NCI-H1092 treated with DMSO at 0.1 percent for 48 hours (cell line): ENCODE data around the gene FAM184A.
"Not testable (repeated sequence)": the region's sequence is repeated elsewhere in the genome, so short reads cannot be mapped to it uniquely, and the experiment has no call there.

Experiments
- DNase-seq: peaks from one replicate; lab custom pipeline; 2025; lab: John Stamatoyannopoulos, UW

Gene FAM184A

GRCh38 chr6:119009266-119009665, 69.2 kb downstream of the FAM184A start:
- not testable (repeated sequence) for DNase-seq

- no peak for DNase-seq
Measured at GRCh38 chr6:119006974-119007373, 71.5 kb downstream of the FAM184A start.

GRCh38 chr6:119002069-119002468, 76.4 kb downstream of the FAM184A start:
- DNase-seq, result no peak

GRCh38 chr6:118999494-119000040, 78.9 kb downstream of the FAM184A start:
- DNase-seq, result no peak

GRCh38 chr6:118997426-118997825, 81.0 kb downstream of the FAM184A start:
- not testable (repeated sequence) for DNase-seq

GRCh38 chr6:118996289-118996820, 82.1 kb downstream of the FAM184A start:
- no peak for DNase-seq

- DNase-seq, result no peak
Measured at GRCh38 chr6:118993803-118994251, 84.6 kb downstream of the FAM184A start.

GRCh38 chr6:118993358-118993757, 85.1 kb downstream of the FAM184A start:
- DNase-seq, result no peak

GRCh38 chr6:118992186-118992795, 86.2 kb downstream of the FAM184A start:
- no peak for DNase-seq

GRCh38 chr6:118986312-118986711, 92.2 kb downstream of the FAM184A start:
- DNase-seq, result no peak

GRCh38 chr6:118985123-118985830, 93.2 kb downstream of the FAM184A start:
- no peak for DNase-seq

- DNase-seq, result no peak
Measured at GRCh38 chr6:118984342-118984741, 94.1 kb downstream of the FAM184A start.

GRCh38 chr6:118982575-118982911, 95.9 kb downstream of the FAM184A start:
- no peak for DNase-seq

GRCh38 chr6:118981884-118982574, 96.4 kb downstream of the FAM184A start:
- no peak for DNase-seq

GRCh38 chr6:118980063-118980462, 98.4 kb downstream of the FAM184A start:
- no peak for DNase-seq

- no peak for DNase-seq
Measured at GRCh38 chr6:118974790-118975189, 103.7 kb downstream of the FAM184A start.

GRCh38 chr6:118971682-118972081, 106.8 kb downstream of the FAM184A start:
- DNase-seq, result no peak

- no peak for DNase-seq
Measured at GRCh38 chr6:118970866-118971265, 107.6 kb downstream of the FAM184A start.

GRCh38 chr6:118968416-118968815, 110.0 kb downstream of the FAM184A start:
- no peak for DNase-seq

GRCh38 chr6:118967239-118967638, 111.2 kb downstream of the FAM184A start:
- DNase-seq, result no peak

- DNase-seq, result no peak
Measured at GRCh38 chr6:118965843-118966370, 112.6 kb downstream of the FAM184A start.

- DNase-seq, result no peak
Measured at GRCh38 chr6:118965371-118965770, 113.1 kb downstream of the FAM184A start.
